HG03095 (cell line): ENCODE data around the gene ISM1.
"Not testable (repeated sequence)": the region's sequence is repeated elsewhere in the genome, so short reads cannot be mapped to it uniquely, and the experiment has no call there.

ENCODE experiments used
- ATAC-seq: cut with Tn5 transposase; IDR thresholded peaks from one replicate; pipeline ENCODE4 v1.9.1; 2021; ENCODE audit warnings: moderate library complexity; ENCODE audit not compliant: unreplicated experiment

Gene ISM1

DNA sequence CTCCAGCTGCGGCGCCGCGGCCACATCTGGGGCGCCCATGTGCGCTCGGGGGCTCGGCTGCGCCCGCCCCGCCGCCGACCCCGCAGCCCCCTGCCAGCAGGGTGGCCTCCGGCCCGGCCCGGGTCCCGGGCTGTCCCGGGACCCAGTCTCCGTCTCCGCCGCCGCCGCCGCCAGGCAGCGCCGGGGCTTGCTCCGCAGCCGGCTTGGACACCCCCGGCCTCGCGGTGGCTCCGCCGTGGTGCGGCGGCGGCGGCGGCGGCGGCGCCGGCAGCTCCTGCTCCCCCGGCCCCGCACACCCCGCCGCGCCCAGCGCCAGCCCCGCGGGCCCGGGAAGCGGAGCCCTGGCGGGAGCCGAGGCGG lies 219 bp downstream of the ISM1 start:
- no peak for ATAC-seq

DNA sequence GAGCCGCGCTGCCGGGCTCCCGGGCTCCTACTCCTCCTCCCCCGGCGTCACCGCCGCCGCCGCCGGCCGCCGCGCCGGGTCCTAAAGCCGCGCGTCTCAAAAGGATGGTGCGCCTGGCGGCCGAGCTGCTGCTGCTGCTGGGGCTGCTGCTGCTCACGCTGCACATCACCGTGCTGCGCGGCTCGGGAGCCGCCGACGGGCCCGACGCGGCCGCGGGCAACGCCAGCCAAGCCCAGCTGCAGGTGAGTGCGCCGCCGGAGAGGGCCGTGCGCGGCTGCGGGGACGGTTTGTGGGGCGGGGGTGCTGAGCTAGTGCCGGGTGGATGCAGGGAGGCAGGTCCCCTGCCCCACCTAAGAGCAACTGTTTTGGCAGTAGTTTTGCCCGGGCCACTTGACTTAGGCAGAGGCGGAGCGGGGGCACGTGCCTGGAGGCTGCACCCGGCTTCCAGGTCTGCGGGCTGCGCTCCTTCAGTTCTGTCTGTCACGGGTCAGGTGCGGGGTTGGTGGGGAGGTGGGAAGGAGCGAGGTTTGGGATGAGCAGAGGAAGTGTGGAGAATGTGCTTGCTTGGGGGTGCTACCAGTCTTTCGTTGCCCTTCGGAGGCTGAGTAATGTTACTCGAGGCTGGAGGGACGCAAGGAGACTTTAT lies 722 bp downstream of the ISM1 start:
- no peak for ATAC-seq

GRCh38 chr20:13222319-13222716 lies 1.2 kb downstream of the ISM1 start:
- no peak for ATAC-seq

GRCh38 chr20:13223736-13224520 lies 2.9 kb downstream of the ISM1 start:
- no peak for ATAC-seq

- ATAC-seq, result no peak
Observed at GRCh38 chr20:13226367-13226766, 5.3 kb downstream of the ISM1 start.

- no peak for ATAC-seq
Observed at GRCh38 chr20:13228771-13229170, 7.7 kb downstream of the ISM1 start.

DNA sequence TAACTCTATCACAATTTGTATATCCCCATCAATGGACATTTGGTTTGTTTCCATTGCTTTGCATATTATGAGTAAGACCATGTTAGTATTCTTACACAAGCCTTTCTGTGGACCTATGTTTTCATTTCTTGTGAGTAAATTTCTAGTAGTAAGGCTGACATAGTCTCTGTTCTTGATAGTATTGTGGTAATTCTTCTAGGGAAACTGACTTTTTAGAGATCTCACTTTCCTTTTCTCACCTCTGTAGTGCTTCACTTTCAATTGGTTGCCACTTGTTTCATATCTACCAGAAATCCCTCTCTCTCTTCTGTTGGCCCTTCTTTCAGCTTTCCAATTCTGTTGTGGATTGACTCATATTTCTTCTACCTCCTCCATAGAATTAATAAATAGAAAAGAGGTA lies 8.5 kb downstream of the ISM1 start:
- ATAC-seq, result peak; percentile 75

DNA sequence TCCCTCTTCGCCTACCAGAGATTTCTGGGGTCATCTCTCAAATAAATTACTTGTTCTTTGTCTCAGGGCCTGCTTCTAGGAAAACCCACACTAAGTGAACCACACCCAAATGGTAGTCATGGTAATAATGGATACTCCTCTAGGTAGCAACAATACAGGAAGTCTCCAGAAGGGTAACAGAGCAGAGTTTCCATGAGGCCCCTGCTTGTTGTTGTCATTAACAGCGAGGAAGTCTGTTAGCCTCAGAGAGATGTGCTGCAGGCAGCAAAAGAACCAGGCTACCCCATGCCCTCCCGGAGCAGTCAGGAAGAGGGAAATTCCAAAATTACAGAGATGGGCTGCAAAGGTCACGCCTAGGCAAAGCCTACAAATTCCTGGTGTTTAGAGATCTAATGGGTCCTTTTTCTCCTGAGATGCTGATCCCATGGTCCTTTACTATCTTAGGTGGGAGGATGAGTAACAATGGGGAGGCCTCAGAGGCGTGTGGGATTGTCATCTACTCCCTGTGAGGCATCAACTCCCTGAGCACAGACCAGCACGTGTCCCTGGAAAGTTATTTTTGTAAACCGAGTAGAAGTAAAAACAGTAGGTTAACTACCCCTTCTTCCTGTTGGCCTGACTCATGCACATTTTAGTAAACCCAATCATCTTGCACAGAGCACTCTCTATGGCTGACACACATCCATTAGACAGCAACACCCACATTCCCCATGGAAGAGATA lies 10.1 kb downstream of the ISM1 start:
- ATAC-seq, result no peak

DNA sequence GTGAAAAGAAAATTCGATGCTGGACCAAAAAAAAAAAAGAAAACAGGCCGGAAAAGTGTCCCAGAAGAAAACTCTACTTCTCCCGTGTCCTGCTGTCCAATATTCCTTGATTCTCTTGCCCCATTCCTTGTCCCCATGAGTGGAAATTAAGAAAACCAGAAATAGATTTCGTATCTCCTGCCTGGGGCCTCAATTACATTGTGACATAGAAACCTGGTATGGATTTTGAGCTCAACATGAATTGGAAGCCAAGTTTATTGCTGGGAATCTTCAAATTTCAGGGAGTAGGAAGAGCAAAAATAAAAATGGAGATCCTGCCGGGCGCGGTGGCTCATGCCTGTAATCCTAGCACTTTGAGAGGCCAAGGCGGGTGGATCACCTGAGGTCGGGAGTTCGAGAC lies 11.9 kb downstream of the ISM1 start:
- ATAC-seq, result no peak

- ATAC-seq, result no peak
Observed at GRCh38 chr20:13234961-13235360, 13.9 kb downstream of the ISM1 start.

DNA sequence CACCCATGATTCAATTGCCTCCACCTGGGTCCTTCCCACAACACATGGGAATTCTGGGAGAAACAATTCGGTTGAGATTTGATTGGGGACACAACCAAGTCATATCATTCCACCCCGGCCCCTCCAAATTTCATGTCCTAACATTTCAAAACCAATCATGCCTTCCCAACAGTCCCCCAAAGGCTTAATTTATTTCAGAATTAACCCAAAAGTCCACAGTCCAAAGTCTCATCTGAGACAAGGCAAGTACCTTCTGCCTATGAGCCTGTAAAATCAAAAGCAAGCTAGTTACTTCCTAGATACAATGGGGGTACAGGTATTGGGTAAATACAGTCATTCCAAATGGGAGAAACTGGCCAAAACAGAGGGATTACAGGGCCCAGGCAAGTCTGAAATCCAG lies 15.3 kb downstream of the ISM1 start:
- ATAC-seq, result not testable (repeated sequence)

GRCh38 chr20:13236990-13237720 lies 16.1 kb downstream of the ISM1 start:
- ATAC-seq, result no peak

GRCh38 chr20:13238001-13238653 lies 17.1 kb downstream of the ISM1 start:
- no peak for ATAC-seq

DNA sequence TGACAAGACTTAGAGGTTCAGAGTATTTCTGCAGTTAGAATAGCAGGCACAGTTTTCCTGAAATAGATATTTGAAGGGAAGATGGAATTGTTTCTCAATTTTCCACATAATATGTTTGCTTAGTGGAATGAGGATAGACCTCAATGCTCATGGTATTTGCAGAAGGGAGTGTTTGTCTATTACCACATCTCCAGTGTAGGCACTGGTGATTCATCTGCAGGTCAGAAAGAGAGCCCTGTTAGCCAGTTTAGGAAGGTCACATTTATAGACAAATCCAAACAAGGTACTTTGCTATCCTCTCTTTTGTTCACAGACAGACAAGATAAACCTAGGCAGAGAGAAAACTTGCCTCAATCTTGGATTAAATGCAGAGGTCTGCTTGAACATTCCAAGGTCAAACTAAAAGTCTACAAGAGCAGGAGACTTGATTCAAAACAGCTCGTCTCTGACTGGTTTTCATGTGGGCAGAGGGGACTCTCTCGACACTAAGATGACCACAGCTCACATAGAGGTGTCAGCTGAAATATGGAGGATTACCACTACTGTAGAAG lies 22.8 kb downstream of the ISM1 start:
- ATAC-seq, result no peak

GRCh38 chr20:13245250-13245723 lies 24.2 kb downstream of the ISM1 start:
- no peak for ATAC-seq

- no peak for ATAC-seq
Observed at GRCh38 chr20:13249118-13249797, 28.2 kb downstream of the ISM1 start.

DNA sequence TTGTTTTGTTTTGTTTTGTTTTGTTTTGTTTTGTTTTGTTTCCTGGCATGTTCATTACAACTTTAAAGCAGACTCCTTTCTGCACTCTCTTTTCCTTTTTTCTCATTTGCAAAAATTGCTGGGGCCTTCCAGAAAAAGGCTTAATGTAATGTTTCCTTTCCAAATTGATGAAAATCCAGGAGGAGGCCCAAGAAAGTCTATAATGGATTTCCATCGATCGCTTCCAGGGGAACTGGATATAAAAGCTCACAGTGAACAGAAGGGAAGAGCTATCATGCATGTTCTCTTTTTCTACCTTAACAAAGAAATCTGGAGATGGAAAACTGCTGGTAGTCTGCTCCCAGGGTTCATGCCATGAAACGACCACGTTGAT lies 28.7 kb downstream of the ISM1 start:
- ATAC-seq, result no peak

GRCh38 chr20:13250251-13250650 lies 29.2 kb downstream of the ISM1 start:
- ATAC-seq, result no peak

DNA sequence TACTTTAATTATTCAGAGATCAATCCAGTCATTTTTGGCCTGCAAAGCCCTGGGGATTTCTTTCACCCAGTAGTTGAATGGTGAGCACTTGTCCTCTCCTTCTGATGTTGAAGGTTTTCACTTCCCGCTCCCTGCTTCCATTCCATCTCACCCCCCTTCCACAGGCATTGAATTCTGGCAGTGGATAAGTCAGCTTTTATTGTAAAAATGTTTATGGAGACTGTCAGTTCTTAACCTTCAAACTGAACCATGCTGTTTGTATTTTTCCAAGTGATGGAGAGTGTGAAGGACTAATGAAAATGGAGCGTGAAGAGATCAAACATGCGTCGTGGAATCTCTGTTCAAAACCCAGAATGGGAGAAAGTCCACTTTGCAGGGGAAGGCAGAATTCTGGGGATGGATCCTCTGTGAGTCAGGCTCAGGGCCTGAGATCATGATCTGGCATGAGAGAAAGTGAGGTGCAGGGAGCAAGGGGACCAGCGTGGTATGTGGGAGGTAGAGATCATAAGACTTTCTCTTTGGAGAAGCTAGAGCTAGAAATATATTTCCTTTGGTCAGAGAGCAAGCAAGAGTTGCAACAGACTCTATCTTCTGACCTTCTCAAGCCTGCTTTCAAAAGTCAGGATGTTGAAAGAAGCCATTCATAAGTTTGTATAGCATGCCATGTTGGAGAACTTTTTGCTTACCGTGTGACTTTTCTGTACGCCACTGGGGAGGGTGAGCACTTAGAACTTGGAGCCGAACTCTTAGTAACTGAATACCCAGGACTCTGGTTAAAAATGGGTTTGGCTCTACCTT lies 30.2 kb downstream of the ISM1 start:
- ATAC-seq, result no peak
